Measurements from ENCODE around the gene NR1H4. TPM values are rescaled to one million over a fixed set of nuclear protein-coding genes. Genes with fewer than 3 reads are reported as not detected.
A peak's percentile ranks its signal among the peaks of the same experiment; 100 is the strongest.

NR1H4 gene
- total RNA-seq, 2 experiments from 2014 or later, result not detected

GRCh38 chr12:100520048-100520769 lies 46.5 kb downstream of the NR1H4 start:
- H3K9me3 Mint-ChIP-seq (ENCODE audit: low read depth), result peaks cover 5% of the 10 kb centered on the region
- ChIA-PET CTCF (no interaction called here), POLR2A (no interaction called here)
- DNase-seq (no peak), ATAC-seq (no peak)
- no peaks in the 10 kb centered on the region for H3K36me3 Mint-ChIP-seq (ENCODE audit: low read depth)
- intact Hi-C loops (cut with DNase I, micrococcal nuclease), result no loop called here
- no peak overlapping the region for H3K4me3 Mint-ChIP-seq
- no peak overlapping the region for H3K27ac Mint-ChIP-seq
- H3K4me1 Mint-ChIP-seq, result no peaks in the 10 kb centered on the region
- peaks cover 11% of the 10 kb centered on the region for H3K27me3 Mint-ChIP-seq

GRCh38 chr12:100521958-100522357 lies 48.3 kb downstream of the NR1H4 start:
- CTCF ChIA-PET, result no interaction called here
- intact Hi-C loops (cut with DNase I, micrococcal nuclease), result no loop called here
- H3K36me3 Mint-ChIP-seq (ENCODE audit: low read depth), result no peaks in the 10 kb centered on the region
- ATAC-seq (no peak), DNase-seq (no peak)
- H3K27ac Mint-ChIP-seq, result no peak overlapping the region
- no peak overlapping the region for H3K4me3 Mint-ChIP-seq
- H3K4me1 Mint-ChIP-seq, result no peaks in the 10 kb centered on the region
- H3K27me3 Mint-ChIP-seq, result peaks cover 11% of the 10 kb centered on the region
- H3K9me3 Mint-ChIP-seq (ENCODE audit: low read depth), result peaks cover 4% of the 10 kb centered on the region
- POLR2A ChIA-PET, result no interaction called here

GRCh38 chr12:100528034-100528433 lies 54.4 kb downstream of the NR1H4 start:
- H3K4me1 Mint-ChIP-seq, result no peaks in the 10 kb centered on the region
- no peak overlapping the region for H3K27ac Mint-ChIP-seq
- no peaks in the 10 kb centered on the region for H3K36me3 Mint-ChIP-seq (ENCODE audit: low read depth)
- intact Hi-C loops (cut with DNase I, micrococcal nuclease), result no loop called here
- H3K27me3 Mint-ChIP-seq, result peaks cover 3% of the 10 kb centered on the region
- DNase-seq, result no peak
- H3K4me3 Mint-ChIP-seq, result no peak overlapping the region
- no peak for ATAC-seq
- ChIA-PET CTCF (interaction anchor here (0.6 to 1.1 kb wide), 3 partner anchors 27 to 45 kb away, joined by 3 read pairs; no protein-coding TSS in a partner anchor), POLR2A (no interaction called here)
- H3K9me3 Mint-ChIP-seq (ENCODE audit: low read depth), result no peaks in the 10 kb centered on the region

- Mint-ChIP-seq H3K9me3 (ENCODE audit: low read depth) (no peaks in the 10 kb centered on the region), H3K27me3 (peaks cover 4% of the 10 kb centered on the region), H3K36me3 (ENCODE audit: low read depth) (no peaks in the 10 kb centered on the region), H3K4me1 (no peaks in the 10 kb centered on the region), H3K27ac (no peak overlapping the region), H3K4me3 (no peak overlapping the region)
- POLR2A ChIA-PET, result no interaction called here
- CTCF ChIA-PET, result interaction anchor here (0.6 to 1.1 kb wide), 2 partner anchors 30 to 46 kb away, joined by 3 read pairs; no protein-coding TSS in a partner anchor
- intact Hi-C loops (cut with DNase I, micrococcal nuclease), result no loop called here
- DNase-seq, result no peak
- no peak for ATAC-seq
Measured at GRCh38 chr12:100528471-100529127, 54.9 kb downstream of the NR1H4 start.

- DNase-seq (no peak), ATAC-seq (no peak)
- CTCF ChIA-PET, result interaction anchor here (0.6 kb wide), 1 partner anchor 25 kb away, joined by 3 read pairs; no protein-coding TSS in a partner anchor
- no peaks in the 10 kb centered on the region for H3K4me1 Mint-ChIP-seq
- H3K9me3 Mint-ChIP-seq (ENCODE audit: low read depth), result no peaks in the 10 kb centered on the region
- H3K27me3 Mint-ChIP-seq, result peaks cover 7% of the 10 kb centered on the region
- H3K27ac Mint-ChIP-seq, result no peak overlapping the region
- H3K36me3 Mint-ChIP-seq (ENCODE audit: low read depth), result no peaks in the 10 kb centered on the region
- intact Hi-C loops (cut with DNase I, micrococcal nuclease), result no loop called here
- POLR2A ChIA-PET, result no interaction called here
- H3K4me3 Mint-ChIP-seq, result no peak overlapping the region
Measured at GRCh38 chr12:100529756-100530350, 56.2 kb downstream of the NR1H4 start.

GRCh38 chr12:100533376-100533775 lies 59.7 kb downstream of the NR1H4 start:
- H3K27me3 Mint-ChIP-seq, result peaks cover 12% of the 10 kb centered on the region
- POLR2A ChIA-PET, result no interaction called here
- DNase-seq (no peak), ATAC-seq (no peak)
- intact Hi-C loops (cut with DNase I, micrococcal nuclease), result no loop called here
- no peak overlapping the region for H3K27ac Mint-ChIP-seq
- H3K4me3 Mint-ChIP-seq, result no peak overlapping the region
- no peaks in the 10 kb centered on the region for H3K9me3 Mint-ChIP-seq (ENCODE audit: low read depth)
- CTCF ChIA-PET, result interaction anchor here (0.8 kb wide), 1 partner anchor 129 kb away, joined by 3 read pairs; no protein-coding TSS in a partner anchor
- H3K36me3 Mint-ChIP-seq (ENCODE audit: low read depth), result no peaks in the 10 kb centered on the region
- no peaks in the 10 kb centered on the region for H3K4me1 Mint-ChIP-seq

- Mint-ChIP-seq H3K27ac (no peak overlapping the region), H3K4me3 (no peak overlapping the region), H3K4me1 (no peaks in the 10 kb centered on the region), H3K36me3 (ENCODE audit: low read depth) (no peaks in the 10 kb centered on the region), H3K9me3 (ENCODE audit: low read depth) (no peaks in the 10 kb centered on the region), H3K27me3 (peaks cover 12% of the 10 kb centered on the region)
- CTCF ChIA-PET, result no interaction called here
- DNase-seq, result no peak
- POLR2A ChIA-PET, result no interaction called here
- ATAC-seq, result no peak
- intact Hi-C loops (cut with DNase I, micrococcal nuclease), result no loop called here
Measured at GRCh38 chr12:100534625-100535227, 61.1 kb downstream of the NR1H4 start.

- H3K4me3 Mint-ChIP-seq, result no peak overlapping the region
- peaks cover 9% of the 10 kb centered on the region for H3K27me3 Mint-ChIP-seq
- CTCF ChIA-PET, result interaction anchor here (0.6 kb wide), 2 partner anchors 14 to 1698 kb away, joined by 3 read pairs; no protein-coding TSS in a partner anchor
- ATAC-seq (no peak), DNase-seq (peak; percentile 44)
- no peaks in the 10 kb centered on the region for H3K4me1 Mint-ChIP-seq
- H3K36me3 Mint-ChIP-seq (ENCODE audit: low read depth), result no peaks in the 10 kb centered on the region
- POLR2A ChIA-PET, result no interaction called here
- intact Hi-C loops (cut with DNase I, micrococcal nuclease), result no loop called here
- no peaks in the 10 kb centered on the region for H3K9me3 Mint-ChIP-seq (ENCODE audit: low read depth)
- H3K27ac Mint-ChIP-seq, result no peak overlapping the region
Measured at GRCh38 chr12:100539202-100539601, 65.5 kb downstream of the NR1H4 start.

GRCh38 chr12:100544165-100544564 lies 70.5 kb downstream of the NR1H4 start:
- no peaks in the 10 kb centered on the region for H3K4me1 Mint-ChIP-seq
- no peak for ATAC-seq
- no peak for DNase-seq
- H3K4me3 Mint-ChIP-seq, result no peak overlapping the region
- peaks cover 5% of the 10 kb centered on the region for H3K27me3 Mint-ChIP-seq
- ChIA-PET CTCF (interaction anchor here (0.8 to 1.0 kb wide), 3 partner anchors 9 to 96 kb away, joined by 3 read pairs; no protein-coding TSS in a partner anchor), POLR2A (no interaction called here)
- H3K9me3 Mint-ChIP-seq (ENCODE audit: low read depth), result no peaks in the 10 kb centered on the region
- intact Hi-C loops (cut with DNase I, micrococcal nuclease), result no loop called here
- H3K27ac Mint-ChIP-seq, result no peak overlapping the region
- no peaks in the 10 kb centered on the region for H3K36me3 Mint-ChIP-seq (ENCODE audit: low read depth)

GRCh38 chr12:100545092-100545491 lies 71.4 kb downstream of the NR1H4 start:
- CTCF ChIA-PET, result interaction anchor here (0.8 to 1.0 kb wide), 2 partner anchors 35 to 97 kb away, joined by 3 read pairs; no protein-coding TSS in a partner anchor
- Mint-ChIP-seq H3K4me1 (no peaks in the 10 kb centered on the region), H3K27ac (no peak overlapping the region), H3K9me3 (ENCODE audit: low read depth) (no peaks in the 10 kb centered on the region), H3K36me3 (ENCODE audit: low read depth) (no peaks in the 10 kb centered on the region), H3K27me3 (peaks cover 5% of the 10 kb centered on the region), H3K4me3 (no peak overlapping the region)
- DNase-seq, result no peak
- no peak for ATAC-seq
- intact Hi-C loops (cut with DNase I, micrococcal nuclease), result no loop called here
- POLR2A ChIA-PET, result no interaction called here

GRCh38 chr12:100553936-100554335 lies 80.3 kb downstream of the NR1H4 start:
- ATAC-seq, result no peak
- no peak for DNase-seq
- POLR2A ChIA-PET, result no interaction called here
- H3K27me3 Mint-ChIP-seq, result peaks cover 2% of the 10 kb centered on the region
- CTCF ChIA-PET, result interaction anchor here (0.9 to 2.6 kb wide), 4 partner anchors 10 to 319 kb away, joined by 3 to 11 read pairs (median 4); no protein-coding TSS in a partner anchor
- H3K36me3 Mint-ChIP-seq (ENCODE audit: low read depth), result no peaks in the 10 kb centered on the region
- H3K4me1 Mint-ChIP-seq, result no peaks in the 10 kb centered on the region
- intact Hi-C loops (cut with DNase I, micrococcal nuclease), result loop anchor here (1.0 to 10.0 kb wide), 4 partner anchors 203 to 1511 kb away; no protein-coding TSS in a partner anchor
- no peaks in the 10 kb centered on the region for H3K9me3 Mint-ChIP-seq (ENCODE audit: low read depth)
- H3K27ac Mint-ChIP-seq, result no peak overlapping the region
- no peak overlapping the region for H3K4me3 Mint-ChIP-seq
